ENCODE results near the gene MYL3. TPM values are rescaled to one million over a fixed set of nuclear protein-coding genes. Genes with fewer than 3 reads are reported as not detected.

MYL3 gene
- not detected in 2 replicates for polyA plus RNA-seq (2012; rRNA removed)
- not detected in 2 replicates for polyA plus RNA-seq (2012; cell fraction: cytosol; rRNA removed)
- polyA plus RNA-seq (2012; cell fraction: nucleus; rRNA removed), result not detected in 2 replicates

- CTCF ChIA-PET, result interaction anchor here (0.6 to 4.0 kb wide), 10 partner anchors 17 to 375 kb away, joined by 3 to 29 read pairs (median 6); no protein-coding TSS in a partner anchor
- POLR2A ChIA-PET, result interaction anchor here (0.6 kb wide), 1 partner anchor 464 kb away, joined by 3 read pairs; no protein-coding TSS in a partner anchor
- H2AFZ ChIP-seq (ENCODE audit: low read depth), result no peak within 1 kb of the TSS
These were observed at the start of gene MYL3 for GRCh38 chr3:46863261-46863782. Gene MYL3 (minus strand): TSS chr3:46863444. CDS start chr3:46863390, 54 bp downstream.

More at GRCh38 chr3:46863261-46863782, at the start of gene MYL3:
- Histone ChIP-seq H3K27me3 (ENCODE audit: insufficient read depth) (0 out of 2 replicates have a peak, but pooled peaks cover 4% of the 10 kb centered on the region), H3K27ac (ENCODE audit: low read depth in 2 of 2, low read length in 1 of 2) (no peak within 1 kb of the TSS; a peak in 1 of 4 replicates), H4K20me1 (ENCODE audit: insufficient read depth) (no peaks in the 10 kb centered on the region), H3K4me2 (no peak within 1 kb of the TSS), H3K9me2 (no peaks in the 10 kb centered on the region), H3K4me3 (ENCODE audit: low read depth in 2 of 2, low read length in 1 of 2) (no peak within 1 kb of the TSS), H3K9me3 (no peaks in the 10 kb centered on the region), H3K9ac (no peak within 1 kb of the TSS), H3K79me2 (ENCODE audit: insufficient read depth) (no peaks in the 10 kb centered on the region), H3K4me1 (ENCODE audit: control insufficient read depth in 1 of 2, insufficient read depth in 2 of 2, low read depth in 1 of 2, low read length in 1 of 2) (peaks cover 0 to 36% of the 10 kb centered on the region in 2 experiments; a peak in 1 of 4 replicates), H3K36me3 (replicated peaks in 1 of 2; ENCODE audit: control insufficient read depth in 1 of 2, insufficient read depth in 2 of 2, low read length in 1 of 2) (no peaks in the 10 kb centered on the region), H3F3A (replicated peaks; ENCODE audit: insufficient read depth) (no peaks in the 10 kb centered on the region)
- DNase-seq, result no peak
- 60% methylated on average over 7 of the region's 7 CpGs for WGBS (ENCODE audit: low lambda C conversion rate)
- no peak for TF ChIP-seq RCOR1 (IDR thresholded peaks at IDR 0.05; ENCODE audit: low read length)
- no peak for TF ChIP-seq GABPA (IDR thresholded peaks at IDR 0.05; ENCODE audit: low read depth)
- no peak for TF ChIP-seq PBX3 (IDR thresholded peaks at IDR 0.05)
- no peak for TF ChIP-seq IRF3 (IDR thresholded peaks at IDR 0.05; ENCODE audit: low read depth, low read length)
- TF ChIP-seq MAX (IDR thresholded peaks at IDR 0.05; ENCODE audit: low read depth), result no peak
- TF ChIP-seq NRF1 (IDR thresholded peaks at IDR 0.05; ENCODE audit: low read depth, low read length), result no peak
- no peak for TF ChIP-seq USF2 (IDR thresholded peaks at IDR 0.05; ENCODE audit: borderline replicate concordance, low read depth, low read length)
- no peak for TF ChIP-seq EZH2phosphoT487 (IDR thresholded peaks at IDR 0.05; ENCODE audit: borderline replicate concordance, low read depth)
- TF ChIP-seq TEAD4 (IDR thresholded peaks at IDR 0.05; ENCODE audit: borderline replicate concordance, insufficient read depth), result no peak
- no peak for TF ChIP-seq RAD21 (IDR thresholded peaks at IDR 0.05; ENCODE audit: low read length)
- no peak for TF ChIP-seq MEF2A (IDR thresholded peaks at IDR 0.05; ENCODE audit: borderline replicate concordance, low read depth)
- no peak for TF ChIP-seq SIN3A (IDR thresholded peaks at IDR 0.05; ENCODE audit: borderline replicate concordance, low read depth, low read length)
- no peak for TF ChIP-seq ELF1 (IDR thresholded peaks at IDR 0.05)
- TF ChIP-seq ZBTB33 (IDR thresholded peaks at IDR 0.05; ENCODE audit: borderline replicate concordance, low read depth), result no peak
- no peak for TF ChIP-seq POLR2AphosphoS5 (IDR thresholded peaks at IDR 0.05; ENCODE audit: low read depth, low read length)
- no peak for TF ChIP-seq CTCF (IDR thresholded peaks at IDR 0.05)
- no peak for TF ChIP-seq FOXM1 (IDR thresholded peaks at IDR 0.05; ENCODE audit: low read depth)

Data from SK-N-SH (cell line).